H9 (cell line): ENCODE measurements around the gene SPATA46. TPM values are rescaled to one million over a fixed set of nuclear protein-coding genes. Genes with fewer than 3 reads are reported as not detected.

Experiments
- DNase-seq: peaks from one replicate; pipeline ENCODE4 v3.0.0-alpha.2; 2017
- H2AFZ ChIP-seq: one replicate; pipeline ENCODE4 v1.6.1; 2013; ENCODE audit warnings: mild to moderate bottlenecking, low read length, control low read depth, moderate library complexity
- H2AK5ac ChIP-seq: 2 replicates; pipeline ENCODE4 v1.6.1; 2013; ENCODE audit warnings: low read length, control low read depth, mixed read lengths; ENCODE audit not compliant: insufficient read length
- H2BK120ac ChIP-seq: one replicate; pipeline ENCODE4 v1.6.1; 2013; ENCODE audit warnings: low read depth, mild to moderate bottlenecking, low read length, control low read depth, inconsistent platforms; ENCODE audit not compliant: poor library complexity, severe bottlenecking
- H2BK12ac ChIP-seq: 2 replicates; pipeline ENCODE4 v1.6.1; 2013; ENCODE audit warnings: low read length, control low read depth, mixed read lengths, low read depth; ENCODE audit not compliant: insufficient read length
- H2BK15ac ChIP-seq: 2 replicates; pipeline ENCODE4 v1.6.1; 2013; ENCODE audit warnings: low read depth, low read length, control low read depth
- H2BK20ac ChIP-seq: one replicate; pipeline ENCODE4 v1.6.1; 2013; ENCODE audit warnings: low read depth, mild to moderate bottlenecking, low read length, control low read depth, inconsistent platforms; ENCODE audit not compliant: poor library complexity, severe bottlenecking
- H2BK5ac ChIP-seq: 2 replicates; pipeline ENCODE4 v1.6.1; 2013; ENCODE audit warnings: low read length, control low read depth, mixed read lengths; ENCODE audit not compliant: insufficient read length
- H3K14ac ChIP-seq: 2 replicates; pipeline ENCODE4 v1.6.1; 2013; ENCODE audit warnings: low read length, control low read depth; ENCODE audit not compliant: insufficient read depth
- H3K18ac ChIP-seq: 2 replicates; pipeline ENCODE4 v1.6.1; 2013; ENCODE audit warnings: low read depth, mild to moderate bottlenecking, mixed read lengths, low read length, control low read depth; ENCODE audit not compliant: insufficient read length
- H3K23ac ChIP-seq: 2 replicates; pipeline ENCODE4 v1.6.1; 2013; ENCODE audit warnings: low read length, control low read depth, mixed read lengths, low read depth; ENCODE audit not compliant: insufficient read length
- H3K23me2 ChIP-seq: 2 replicates; pipeline ENCODE4 v1.6.1; 2013; ENCODE audit warnings: low read depth, mild to moderate bottlenecking, mixed read lengths, low read length, control low read depth; ENCODE audit not compliant: insufficient read length, poor library complexity, severe bottlenecking
- H3K27ac ChIP-seq: 2 replicates; pipeline ENCODE4 v1.5.1; 2013; ENCODE audit warnings: low read length, control low read depth, mixed read lengths, low read depth; ENCODE audit not compliant: insufficient read length
- H3K27me3 ChIP-seq: 2 replicates; pipeline ENCODE4 v1.6.1; 2013; ENCODE audit warnings: low read length, control low read depth, inconsistent platforms; ENCODE audit not compliant: insufficient read depth
- H3K4ac ChIP-seq: 2 replicates; pipeline ENCODE4 v1.6.1; 2013; ENCODE audit warnings: low read depth, mild to moderate bottlenecking, control low read depth, inconsistent platforms, low read length, moderate library complexity
- H3K4me1 ChIP-seq: 2 replicates; pipeline ENCODE4 v1.6.1; 2013; ENCODE audit warnings: low read length, control low read depth, inconsistent platforms; ENCODE audit not compliant: insufficient read depth
- H3K4me2 ChIP-seq: 2 replicates; pipeline ENCODE4 v1.6.1; 2013; ENCODE audit warnings: low read length, control low read depth, mixed read lengths; ENCODE audit not compliant: insufficient read length, insufficient read depth
- H3K56ac ChIP-seq: 2 replicates; pipeline ENCODE4 v1.6.1; 2013; ENCODE audit warnings: low read depth, mild to moderate bottlenecking, mixed read lengths, low read length, control low read depth; ENCODE audit not compliant: insufficient read length
- H3K79me1 ChIP-seq: 2 replicates; pipeline ENCODE4 v1.6.1; 2013; ENCODE audit warnings: low read depth, mild to moderate bottlenecking, moderate library complexity, low read length, control low read depth, inconsistent platforms; ENCODE audit not compliant: insufficient read depth, poor library complexity, severe bottlenecking
- H3K79me2 ChIP-seq: 2 replicates; pipeline ENCODE4 v1.6.1; 2013; ENCODE audit warnings: low read length, control low read depth, inconsistent platforms; ENCODE audit not compliant: insufficient read depth
- H3K9ac ChIP-seq: 2 replicates; pipeline ENCODE4 v1.6.1; 2013; ENCODE audit warnings: low read length, control low read depth, mixed read lengths; ENCODE audit not compliant: insufficient read length; ENCODE audit errors: extremely low read depth
- H3K9me3 ChIP-seq: one replicate; pipeline ENCODE4 v1.6.1; 2013; ENCODE audit warnings: low read depth, low read length, inconsistent platforms; ENCODE audit not compliant: control insufficient read depth
- H3T11ph ChIP-seq: one replicate; pipeline ENCODE4 v1.6.1; 2013; ENCODE audit warnings: mild to moderate bottlenecking, low read length, control low read depth, inconsistent platforms
- H4K20me1 ChIP-seq: one replicate; pipeline ENCODE4 v1.6.1; 2013; ENCODE audit not compliant: control insufficient read depth, insufficient read length, insufficient read depth
- H4K5ac ChIP-seq: 2 replicates; pipeline ENCODE4 v1.6.1; 2013; ENCODE audit warnings: low read depth, mild to moderate bottlenecking, mixed read lengths, low read length, control low read depth; ENCODE audit not compliant: insufficient read length
- H4K8ac ChIP-seq: replicated peaks from 2 replicates; pipeline ENCODE4 v1.6.1; 2013; ENCODE audit warnings: low read length, control low read depth, mixed read lengths, low read depth; ENCODE audit not compliant: insufficient read length
- H4K91ac ChIP-seq: 2 replicates; pipeline ENCODE4 v1.6.1; 2013; ENCODE audit warnings: low read depth, mild to moderate bottlenecking, moderate library complexity, mixed read lengths, low read length, control low read depth; ENCODE audit not compliant: insufficient read length
- H3K27ac Mint-ChIP-seq, 3 experiments: 2 replicates in 2 of 3; 3 replicates in 1 of 3; pipeline ENCODE4 v1.8.0; 2020 to 2021; ENCODE audit warnings: mixed read lengths in 3 of 3, mild to moderate bottlenecking in 1 of 3, moderate library complexity in 1 of 3
- H3K27me3 Mint-ChIP-seq: 2 replicates; pipeline ENCODE4 v1.8.0; 2021; ENCODE audit warnings: low read depth, mild to moderate bottlenecking, moderate library complexity, mixed read lengths
- H3K36me3 Mint-ChIP-seq, 3 experiments: 2 replicates in 2 of 3; 3 replicates in 1 of 3; pipeline ENCODE4 v1.8.0; 2020 to 2021; ENCODE audit warnings: low read depth in 3 of 3, mixed read lengths in 3 of 3; ENCODE audit not compliant: insufficient read depth in 1 of 3
- H3K4me1 Mint-ChIP-seq, 2 experiments: 2 replicates each; pipeline ENCODE4 v1.8.0; 2020; ENCODE audit warnings: mixed read lengths in 2 of 2
- H3K4me3 Mint-ChIP-seq, 2 experiments: 2 replicates in 1 of 2; 3 replicates in 1 of 2; pipeline ENCODE4 v1.8.0; 2020 to 2021; ENCODE audit warnings: mild to moderate bottlenecking in 2 of 2, mixed read lengths in 2 of 2, moderate library complexity in 1 of 2
- H3K9me3 Mint-ChIP-seq, 2 experiments: 2 replicates in 1 of 2; 3 replicates in 1 of 2; pipeline ENCODE4 v1.8.0; 2020; ENCODE audit warnings: mild to moderate bottlenecking in 2 of 2, mixed read lengths in 2 of 2, moderate library complexity in 1 of 2
- CTCF ChIP-seq: fragments of 200-600 bp; sonication (generic); conservative IDR thresholded peaks from 3 replicates; pipeline ENCODE4 v1.8.0; 2021; ENCODE audit warnings: antibody characterized with exemption, mild to moderate bottlenecking
- WGBS: extraction: QIAGEN DNeasy Blood & Tissue Kit; methylation state at CpG from one replicate; pipeline ENCODE4 v1.1.7; 2013; ENCODE audit warnings: missing lambda C conversion rate, low lambda C conversion rate, mixed read lengths; ENCODE audit not compliant: insufficient read length; ENCODE audit errors: extremely low coverage; 5-methylcytosine and 5-hydroxymethylcytosine counted together
- total RNA-seq: library from RNA; stranded (reverse); gene quantifications from 2 replicates; pipeline ENCODE4 v1.2.1, GENCODE V29; 2021

The SPATA46 gene
- total RNA-seq, 1 experiment from 2014 or later, result not detected

GRCh38 chr1:162342452-162342983 is 34.1 kb downstream of the SPATA46 start:
- no peaks in the 10 kb centered on the region for H4K20me1 ChIP-seq
- H3K27ac Mint-ChIP-seq, result no peak overlapping the region
- no peak overlapping the region for H3K27ac ChIP-seq
- H3K4me3 Mint-ChIP-seq, result no peak overlapping the region
- no peak overlapping the region for H2BK5ac ChIP-seq
- H3K27me3 ChIP-seq, result no peaks in the 10 kb centered on the region
- no peak overlapping the region for H2BK20ac ChIP-seq
- no CpG with 5 or more reads among the region's 1 CpG for WGBS
- H2BK120ac ChIP-seq, result no peak overlapping the region
- TF ChIP-seq CTCF, result no peak
- no peak overlapping the region for H3K18ac ChIP-seq
- no peak overlapping the region for H2BK15ac ChIP-seq
- no peak overlapping the region for H2BK12ac ChIP-seq
- H3K14ac ChIP-seq, result no peak overlapping the region
- H3K4ac ChIP-seq, result no peak overlapping the region
- no peak overlapping the region for H3T11ph ChIP-seq
- no peak overlapping the region for H4K5ac ChIP-seq
- no peak overlapping the region for H4K8ac ChIP-seq
- no peak overlapping the region for H3K56ac ChIP-seq
- H3K4me2 ChIP-seq, result no peak overlapping the region
- no peaks in the 10 kb centered on the region for H3K4me1 Mint-ChIP-seq
- H3K9me3 Mint-ChIP-seq, result no peaks in the 10 kb centered on the region
- no peak overlapping the region for H2AK5ac ChIP-seq
- no peaks in the 10 kb centered on the region for H3K79me2 ChIP-seq
- no peak overlapping the region for H4K91ac ChIP-seq
- no peak overlapping the region for H2AFZ ChIP-seq
- no peaks in the 10 kb centered on the region for H3K27me3 Mint-ChIP-seq
- no peak overlapping the region for H3K9ac ChIP-seq
- no peaks in the 10 kb centered on the region for H3K79me1 ChIP-seq
- H3K23ac ChIP-seq, result no peak overlapping the region
- H3K4me1 ChIP-seq, result no peaks in the 10 kb centered on the region
- DNase-seq, result no peak
- H3K36me3 Mint-ChIP-seq, result peaks cover 5 to 15% (median 8%) of the 10 kb centered on the region in 3 experiments; a peak in 6 of 7 replicates
- H3K23me2 ChIP-seq, result no peaks in the 10 kb centered on the region
- no peaks in the 10 kb centered on the region for H3K9me3 ChIP-seq
